ENCODE measurements around the gene CD160.
A peak's percentile ranks its signal among the peaks of the same experiment; 100 is the strongest.

Gene CD160

DNA sequence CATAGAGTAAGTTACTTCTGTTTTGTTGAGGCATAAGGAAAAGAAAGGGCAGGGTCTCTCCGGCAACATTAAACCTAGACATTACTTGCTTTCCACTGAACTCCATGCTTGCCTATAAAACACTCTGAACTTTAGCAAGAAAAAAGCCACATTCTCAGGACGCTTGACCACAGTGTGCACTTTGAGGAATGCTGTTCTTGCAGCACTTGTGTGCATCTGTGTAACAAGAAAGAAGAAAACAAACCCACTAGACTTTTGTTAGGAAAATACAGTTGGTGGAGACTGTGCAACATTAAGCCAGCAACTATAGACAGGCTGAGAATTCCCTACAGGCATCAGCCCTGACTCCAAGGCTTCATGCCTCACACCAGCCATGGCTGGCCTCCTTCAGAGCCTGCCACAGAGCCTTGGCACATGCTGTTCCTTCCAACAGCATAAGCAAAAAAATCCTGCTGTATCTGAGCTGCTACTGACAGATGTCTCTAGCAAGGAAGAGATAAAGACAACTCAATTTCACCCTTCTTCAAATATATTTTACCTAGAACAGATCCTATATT is 17.9 kb upstream of the CD160 start:
- no peak overlapping the region for H3K27ac ChIP-seq (ENCODE audit: extremely low read depth, low read depth, low read length)
- POLR2A ChIA-PET, result no interaction called here
- no peaks in the 10 kb centered on the region for H3K4me1 ChIP-seq (ENCODE audit: control insufficient read depth, insufficient read depth, low read length)
- peak; percentile 68 for TF ChIP-seq ZNF623 (tag by site-specific recombination; IDR thresholded peaks at IDR 0.05)
- TF ChIP-seq ZFHX2 (tag by site-specific recombination; conservative IDR thresholded peaks at IDR 0.05), result no peak
- no peak overlapping the region for H3K4me3 ChIP-seq (ENCODE audit: low read depth, low read length)
- no peaks in the 10 kb centered on the region for H3K9me3 ChIP-seq (ENCODE audit: control insufficient read depth, insufficient read depth, low read depth, low read length)
- CTCF ChIA-PET, result no interaction called here
- no peaks in the 10 kb centered on the region for H3K36me3 ChIP-seq (ENCODE audit: control insufficient read depth in 2 of 2, insufficient read depth in 1 of 2, low read length in 2 of 2)

DNA sequence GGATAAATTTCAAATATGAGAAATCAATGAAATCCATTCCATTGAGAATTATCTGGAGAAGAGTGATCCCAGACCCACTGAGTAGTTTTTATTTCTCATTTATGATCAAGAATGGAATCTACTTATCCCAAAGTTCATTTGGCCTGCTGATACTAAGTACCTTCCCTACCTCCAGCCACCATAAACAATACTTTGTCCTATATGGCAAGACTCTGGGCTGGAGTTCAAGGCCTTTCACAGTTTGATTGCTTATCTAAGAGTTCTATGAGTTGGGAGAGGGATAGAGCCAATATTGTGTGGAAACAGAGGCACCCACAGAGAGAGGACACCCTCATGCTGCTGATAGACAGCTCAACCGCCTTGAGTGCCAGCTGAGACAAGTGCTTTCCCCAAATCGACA is 17.2 kb upstream of the CD160 start:
- no peaks in the 10 kb centered on the region for H3K36me3 ChIP-seq (ENCODE audit: control insufficient read depth in 2 of 2, insufficient read depth in 1 of 2, low read length in 2 of 2)
- H3K4me3 ChIP-seq (ENCODE audit: low read depth, low read length), result no peak overlapping the region
- H3K27ac ChIP-seq (ENCODE audit: extremely low read depth, low read depth, low read length), result no peak overlapping the region
- TF ChIP-seq ZBTB7A (tag by site-specific recombination; IDR thresholded peaks at IDR 0.05; ENCODE audit: low read depth) (no peak), ZNF426 (tag by site-specific recombination; IDR thresholded peaks at IDR 0.05) (no peak)
- TF ChIP-seq, protein P1, sequence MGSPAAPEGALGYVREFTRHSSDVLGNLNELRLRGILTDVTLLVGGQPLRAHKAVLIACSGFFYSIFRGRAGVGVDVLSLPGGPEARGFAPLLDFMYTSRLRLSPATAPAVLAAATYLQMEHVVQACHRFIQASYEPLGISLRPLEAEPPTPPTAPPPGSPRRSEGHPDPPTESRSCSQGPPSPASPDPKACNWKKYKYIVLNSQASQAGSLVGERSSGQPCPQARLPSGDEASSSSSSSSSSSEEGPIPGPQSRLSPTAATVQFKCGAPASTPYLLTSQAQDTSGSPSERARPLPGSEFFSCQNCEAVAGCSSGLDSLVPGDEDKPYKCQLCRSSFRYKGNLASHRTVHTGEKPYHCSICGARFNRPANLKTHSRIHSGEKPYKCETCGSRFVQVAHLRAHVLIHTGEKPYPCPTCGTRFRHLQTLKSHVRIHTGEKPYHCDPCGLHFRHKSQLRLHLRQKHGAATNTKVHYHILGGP (tag by site-specific recombination; IDR thresholded peaks at IDR 0.05), result no peak
- POLR2A ChIA-PET, result no interaction called here
- CTCF ChIA-PET, result interaction anchor here (1.0 kb wide), 1 partner anchor 78 kb away, joined by 3 read pairs; no protein-coding TSS in a partner anchor
- no peaks in the 10 kb centered on the region for H3K4me1 ChIP-seq (ENCODE audit: control insufficient read depth, insufficient read depth, low read length)
- no peaks in the 10 kb centered on the region for H3K9me3 ChIP-seq (ENCODE audit: control insufficient read depth, insufficient read depth, low read depth, low read length)

DNA sequence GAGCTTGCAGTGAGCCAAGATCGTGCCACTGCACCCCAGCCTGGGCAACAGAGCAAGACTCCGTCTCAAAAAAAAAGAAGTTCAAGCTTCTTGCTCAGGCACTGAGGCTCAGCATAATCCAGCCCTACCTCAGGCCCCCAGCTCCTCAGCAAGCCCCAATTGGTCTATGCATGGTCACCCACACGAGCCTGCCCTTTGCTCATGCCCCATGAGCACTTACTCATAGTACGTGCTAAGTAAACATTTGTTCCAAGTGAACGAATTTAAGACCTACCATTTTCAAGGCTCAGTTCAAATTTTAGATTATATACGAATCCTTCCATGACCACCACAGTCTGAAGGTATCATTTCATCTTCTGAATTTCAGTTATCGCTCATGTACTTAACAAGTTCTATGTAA is 16.5 kb upstream of the CD160 start:
- ChIA-PET CTCF (interaction anchor here (0.6 to 1.1 kb wide), 3 partner anchors 18 to 129 kb away, joined by 3 read pairs; no protein-coding TSS in a partner anchor), POLR2A (no interaction called here)
- TF ChIP-seq, protein P2, sequence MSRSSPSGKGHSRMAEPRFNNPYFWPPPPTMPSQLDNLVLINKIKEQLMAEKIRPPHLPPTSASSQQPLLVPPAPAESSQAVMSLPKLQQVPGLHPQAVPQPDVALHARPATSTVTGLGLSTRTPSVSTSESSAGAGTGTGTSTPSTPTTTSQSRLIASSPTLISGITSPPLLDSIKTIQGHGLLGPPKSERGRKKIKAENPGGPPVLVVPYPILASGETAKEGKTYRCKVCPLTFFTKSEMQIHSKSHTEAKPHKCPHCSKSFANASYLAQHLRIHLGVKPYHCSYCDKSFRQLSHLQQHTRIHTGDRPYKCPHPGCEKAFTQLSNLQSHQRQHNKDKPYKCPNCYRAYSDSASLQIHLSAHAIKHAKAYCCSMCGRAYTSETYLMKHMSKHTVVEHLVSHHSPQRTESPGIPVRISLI (tag by site-specific recombination; IDR thresholded peaks at IDR 0.05), result no peak
- TF ChIP-seq ZNF2 (tag by site-specific recombination; IDR thresholded peaks at IDR 0.05), result no peak
- TF ChIP-seq, protein P3, sequence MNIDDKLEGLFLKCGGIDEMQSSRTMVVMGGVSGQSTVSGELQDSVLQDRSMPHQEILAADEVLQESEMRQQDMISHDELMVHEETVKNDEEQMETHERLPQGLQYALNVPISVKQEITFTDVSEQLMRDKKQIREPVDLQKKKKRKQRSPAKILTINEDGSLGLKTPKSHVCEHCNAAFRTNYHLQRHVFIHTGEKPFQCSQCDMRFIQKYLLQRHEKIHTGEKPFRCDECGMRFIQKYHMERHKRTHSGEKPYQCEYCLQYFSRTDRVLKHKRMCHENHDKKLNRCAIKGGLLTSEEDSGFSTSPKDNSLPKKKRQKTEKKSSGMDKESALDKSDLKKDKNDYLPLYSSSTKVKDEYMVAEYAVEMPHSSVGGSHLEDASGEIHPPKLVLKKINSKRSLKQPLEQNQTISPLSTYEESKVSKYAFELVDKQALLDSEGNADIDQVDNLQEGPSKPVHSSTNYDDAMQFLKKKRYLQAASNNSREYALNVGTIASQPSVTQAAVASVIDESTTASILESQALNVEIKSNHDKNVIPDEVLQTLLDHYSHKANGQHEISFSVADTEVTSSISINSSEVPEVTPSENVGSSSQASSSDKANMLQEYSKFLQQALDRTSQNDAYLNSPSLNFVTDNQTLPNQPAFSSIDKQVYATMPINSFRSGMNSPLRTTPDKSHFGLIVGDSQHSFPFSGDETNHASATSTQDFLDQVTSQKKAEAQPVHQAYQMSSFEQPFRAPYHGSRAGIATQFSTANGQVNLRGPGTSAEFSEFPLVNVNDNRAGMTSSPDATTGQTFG (tag by site-specific recombination; IDR thresholded peaks at IDR 0.05; ENCODE audit: borderline replicate concordance), result no peak
- TF ChIP-seq ZNF510 (tag by site-specific recombination; IDR thresholded peaks at IDR 0.05; ENCODE audit: insufficient replicate concordance), result no peak
- TF ChIP-seq, protein P4, sequence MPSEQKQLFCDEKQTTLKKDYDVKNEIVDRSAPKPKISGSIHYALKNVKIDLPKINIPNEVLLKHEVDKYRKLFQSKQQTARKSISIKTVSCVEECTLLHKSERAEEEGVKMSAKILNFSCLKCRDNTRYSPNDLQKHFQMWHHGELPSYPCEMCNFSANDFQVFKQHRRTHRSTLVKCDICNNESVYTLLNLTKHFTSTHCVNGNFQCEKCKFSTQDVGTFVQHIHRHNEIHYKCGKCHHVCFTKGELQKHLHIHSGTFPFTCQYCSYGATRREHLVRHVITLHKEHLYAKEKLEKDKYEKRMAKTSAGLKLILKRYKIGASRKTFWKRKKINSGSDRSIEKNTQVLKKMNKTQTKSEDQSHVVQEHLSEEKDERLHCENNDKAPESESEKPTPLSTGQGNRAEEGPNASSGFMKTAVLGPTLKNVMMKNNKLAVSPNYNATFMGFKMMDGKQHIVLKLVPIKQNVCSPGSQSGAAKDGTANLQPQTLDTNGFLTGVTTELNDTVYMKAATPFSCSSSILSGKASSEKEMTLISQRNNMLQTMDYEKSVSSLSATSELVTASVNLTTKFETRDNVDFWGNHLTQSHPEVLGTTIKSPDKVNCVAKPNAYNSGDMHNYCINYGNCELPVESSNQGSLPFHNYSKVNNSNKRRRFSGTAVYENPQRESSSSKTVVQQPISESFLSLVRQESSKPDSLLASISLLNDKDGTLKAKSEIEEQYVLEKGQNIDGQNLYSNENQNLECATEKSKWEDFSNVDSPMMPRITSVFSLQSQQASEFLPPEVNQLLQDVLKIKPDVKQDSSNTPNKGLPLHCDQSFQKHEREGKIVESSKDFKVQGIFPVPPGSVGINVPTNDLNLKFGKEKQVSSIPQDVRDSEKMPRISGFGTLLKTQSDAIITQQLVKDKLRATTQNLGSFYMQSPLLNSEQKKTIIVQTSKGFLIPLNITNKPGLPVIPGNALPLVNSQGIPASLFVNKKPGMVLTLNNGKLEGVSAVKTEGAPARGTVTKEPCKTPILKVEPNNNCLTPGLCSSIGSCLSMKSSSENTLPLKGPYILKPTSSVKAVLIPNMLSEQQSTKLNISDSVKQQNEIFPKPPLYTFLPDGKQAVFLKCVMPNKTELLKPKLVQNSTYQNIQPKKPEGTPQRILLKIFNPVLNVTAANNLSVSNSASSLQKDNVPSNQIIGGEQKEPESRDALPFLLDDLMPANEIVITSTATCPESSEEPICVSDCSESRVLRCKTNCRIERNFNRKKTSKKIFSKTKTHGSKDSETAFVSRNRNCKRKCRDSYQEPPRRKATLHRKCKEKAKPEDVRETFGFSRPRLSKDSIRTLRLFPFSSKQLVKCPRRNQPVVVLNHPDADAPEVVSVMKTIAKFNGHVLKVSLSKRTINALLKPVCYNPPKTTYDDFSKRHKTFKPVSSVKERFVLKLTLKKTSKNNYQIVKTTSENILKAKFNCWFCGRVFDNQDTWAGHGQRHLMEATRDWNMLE (tag by site-specific recombination; conservative IDR thresholded peaks at IDR 0.05; ENCODE audit: low read depth), result no peak
- TF ChIP-seq ZNF423 (tag by site-specific recombination; IDR thresholded peaks at IDR 0.05), result no peak

More for the DNA sequence above, 16.5 kb upstream of the CD160 start:
- Histone ChIP-seq H3K36me3 (ENCODE audit: control insufficient read depth in 2 of 2, insufficient read depth in 1 of 2, low read length in 2 of 2) (no peaks in the 10 kb centered on the region), H3K4me3 (ENCODE audit: low read depth, low read length) (no peak overlapping the region), H3K9me3 (ENCODE audit: control insufficient read depth, insufficient read depth, low read depth, low read length) (no peaks in the 10 kb centered on the region), H3K4me1 (ENCODE audit: control insufficient read depth, insufficient read depth, low read length) (no peaks in the 10 kb centered on the region), H3K27ac (ENCODE audit: extremely low read depth, low read depth, low read length) (no peak overlapping the region)
